HEK293 (cell line): ENCODE data around the gene DNASE2B.

ENCODE experiments used
- CTCF ChIA-PET: fragments of 350-600 bp; formaldehyde crosslinking; extraction: SDS; loops from one replicate; lab custom pipeline; 2021; ENCODE audit warnings: antibody characterized with exemption; lab: Yijun Ruan, JAX
- POLR2A ChIA-PET: fragments of 300-600 bp; formaldehyde crosslinking; extraction: SDS; loops from one replicate; lab custom pipeline; 2020; ENCODE audit warnings: antibody characterized with exemption, inconsistent platforms; lab: Yijun Ruan, JAX
- H3K27ac ChIP-seq: fragments of 200-500 bp; sonication (Bioruptor generic); 2 replicates; pipeline ENCODE4 v1.5.1; 2014; ENCODE audit warnings: low read depth, low read length, control low read depth, inconsistent platforms; ENCODE audit errors: extremely low read depth
- H3K36me3 ChIP-seq, 2 experiments: fragments of 200-500 bp in 1 of 2; sonication (Bioruptor generic) in 1 of 2; 1 replicate in 1 of 2; 2 replicates in 1 of 2; pipeline ENCODE4 v1.5.1; 2014 to 2017; ENCODE audit warnings: inconsistent platforms in 2 of 2, low read length in 2 of 2; ENCODE audit not compliant: control insufficient read depth in 2 of 2, insufficient read depth in 1 of 2
- H3K4me1 ChIP-seq: fragments of 200-500 bp; sonication (Bioruptor generic); 2 replicates; pipeline ENCODE4 v1.5.1; 2014; ENCODE audit warnings: mild to moderate bottlenecking, low read length, inconsistent platforms; ENCODE audit not compliant: control insufficient read depth, insufficient read depth
- H3K4me3 ChIP-seq: 2 replicates; pipeline ENCODE4 v1.5.1; 2011; ENCODE audit warnings: low read depth, mild to moderate bottlenecking, control low read depth, low read length, moderate library complexity
- H3K9me3 ChIP-seq: fragments of 200-500 bp; sonication (Bioruptor generic); 2 replicates; pipeline ENCODE4 v1.5.1; 2014; ENCODE audit warnings: low read depth, low read length, inconsistent platforms; ENCODE audit not compliant: control insufficient read depth, insufficient read depth
- CTCF ChIP-seq: fragments of 450-650 bp; formaldehyde crosslinking; IDR thresholded peaks from 2 replicates; pipeline ENCODE4 v1.5.1; 2016; ENCODE audit warnings: missing biosample characterization, missing genetic modification characterization
- GLIS1 ChIP-seq: fragments of 450-650 bp; formaldehyde crosslinking; IDR thresholded peaks from 2 replicates; pipeline ENCODE4 v1.5.1; 2016; ENCODE audit warnings: missing biosample characterization, missing genetic modification characterization
- IKZF3 ChIP-seq: fragments of 450-650 bp; IDR thresholded peaks from 2 replicates; pipeline ENCODE4 v1.5.0; 2018; ENCODE audit warnings: missing biosample characterization, mild to moderate bottlenecking, missing genetic modification characterization, moderate library complexity
- PRDM4 ChIP-seq: fragments of 450-650 bp; formaldehyde crosslinking; IDR thresholded peaks from 2 replicates; pipeline ENCODE4 v1.5.1; 2017; ENCODE audit warnings: missing biosample characterization, missing genetic modification characterization
- RBAK ChIP-seq: fragments of 450-650 bp; formaldehyde crosslinking; IDR thresholded peaks from 2 replicates; pipeline ENCODE4 v1.5.1; 2016; ENCODE audit warnings: missing biosample characterization, missing genetic modification characterization
- REPIN1 ChIP-seq: fragments of 450-650 bp; formaldehyde crosslinking; IDR thresholded peaks from 2 replicates; pipeline ENCODE4 v1.5.1; 2017; ENCODE audit warnings: missing biosample characterization, missing genetic modification characterization, low read depth
- ZBTB6 ChIP-seq: fragments of 450-650 bp; formaldehyde crosslinking; IDR thresholded peaks from 2 replicates; pipeline ENCODE4 v1.5.1; 2017; ENCODE audit warnings: missing biosample characterization, missing genetic modification characterization
- ZNF138 ChIP-seq: fragments of 450-650 bp; formaldehyde crosslinking; IDR thresholded peaks from 2 replicates; pipeline ENCODE4 v1.5.1; 2016; ENCODE audit warnings: missing biosample characterization, missing genetic modification characterization, borderline replicate concordance
- ZNF155 ChIP-seq: fragments of 450-650 bp; formaldehyde crosslinking; IDR thresholded peaks from 2 replicates; pipeline ENCODE4 v1.5.1; 2016; ENCODE audit warnings: missing biosample characterization, missing genetic modification characterization
- ZNF16 ChIP-seq: fragments of 450-650 bp; formaldehyde crosslinking; IDR thresholded peaks from 2 replicates; pipeline ENCODE4 v1.5.1; 2016; ENCODE audit warnings: low read depth, missing biosample characterization, missing genetic modification characterization
- ZNF202 ChIP-seq: fragments of 450-650 bp; formaldehyde crosslinking; IDR thresholded peaks from 2 replicates; pipeline ENCODE4 v1.5.1; 2016; ENCODE audit warnings: missing biosample characterization, missing genetic modification characterization, borderline replicate concordance
- ZNF23 ChIP-seq: fragments of 450-650 bp; formaldehyde crosslinking; IDR thresholded peaks from 2 replicates; pipeline ENCODE4 v1.5.1; 2016; ENCODE audit warnings: missing biosample characterization, missing genetic modification characterization, borderline replicate concordance
- ZNF324 ChIP-seq: fragments of 450-650 bp; formaldehyde crosslinking; IDR thresholded peaks from 2 replicates; pipeline ENCODE4 v1.5.1; 2016; ENCODE audit warnings: missing biosample characterization, missing genetic modification characterization
- ZNF501 ChIP-seq: fragments of 450-650 bp; formaldehyde crosslinking; IDR thresholded peaks from 2 replicates; pipeline ENCODE4 v1.5.1; 2016; ENCODE audit warnings: missing biosample characterization, missing genetic modification characterization
- ZNF510 ChIP-seq: fragments of 450-650 bp; formaldehyde crosslinking; IDR thresholded peaks from 2 replicates; pipeline ENCODE4 v1.5.1; 2018; ENCODE audit warnings: mild to moderate bottlenecking, missing genetic modification characterization, missing biosample characterization; ENCODE audit not compliant: insufficient replicate concordance
- ZNF585B ChIP-seq: fragments of 450-650 bp; formaldehyde crosslinking; IDR thresholded peaks from 2 replicates; pipeline ENCODE4 v1.5.1; 2016; ENCODE audit warnings: missing biosample characterization, missing genetic modification characterization
- ZNF596 ChIP-seq: fragments of 450-650 bp; IDR thresholded peaks from 2 replicates; pipeline ENCODE4 v1.5.0; 2018; ENCODE audit warnings: missing biosample characterization, mild to moderate bottlenecking, missing genetic modification characterization, moderate library complexity
- ZNF645 ChIP-seq: fragments of 450-650 bp; formaldehyde crosslinking; IDR thresholded peaks from 2 replicates; pipeline ENCODE4; 2016; ENCODE audit warnings: missing biosample characterization, missing genetic modification characterization
- ZNF654 ChIP-seq: fragments of 450-650 bp; formaldehyde crosslinking; IDR thresholded peaks from 2 replicates; pipeline ENCODE4 v1.5.1; 2016; ENCODE audit warnings: low read depth, missing biosample characterization, missing genetic modification characterization
- ZNF677 ChIP-seq: fragments of 450-650 bp; IDR thresholded peaks from 2 replicates; pipeline ENCODE4 v1.5.0; 2018; ENCODE audit warnings: missing biosample characterization, mild to moderate bottlenecking, missing genetic modification characterization, moderate library complexity
- ZSCAN23 ChIP-seq: fragments of 450-650 bp; formaldehyde crosslinking; IDR thresholded peaks from 2 replicates; pipeline ENCODE4 v1.5.1; 2016; ENCODE audit warnings: missing biosample characterization, missing genetic modification characterization
- TF ChIP-seq, protein P1 (sequence below): fragments of 450-650 bp; formaldehyde crosslinking; optimal IDR thresholded peaks from 2 replicates; pipeline ENCODE3; 2016; ENCODE audit warnings: missing biosample characterization, mild to moderate bottlenecking, missing genetic modification characterization
- TF ChIP-seq, protein P2 (sequence below): fragments of 450-650 bp; formaldehyde crosslinking; IDR thresholded peaks from 2 replicates; pipeline ENCODE4 v1.5.1; 2016; ENCODE audit warnings: missing biosample characterization, missing genetic modification characterization

Gene DNASE2B

DNA sequence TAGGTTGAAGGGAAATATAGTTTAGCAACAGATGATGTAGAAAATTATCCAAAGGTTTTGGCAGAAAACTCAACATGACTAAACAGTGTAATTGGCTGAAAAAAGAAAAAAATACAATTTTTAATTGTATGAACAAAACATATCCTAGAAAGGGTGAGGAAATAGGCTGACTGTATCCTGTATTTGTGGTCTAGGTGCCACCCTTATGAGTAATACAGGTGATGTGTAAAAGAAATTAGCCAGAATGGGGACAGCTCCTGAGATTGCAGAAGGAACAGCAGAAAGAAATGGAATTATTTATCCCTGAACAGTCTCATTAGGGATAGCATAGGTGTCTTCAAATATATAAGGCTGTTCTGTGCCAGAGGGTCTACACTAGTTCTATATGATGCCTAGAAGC is 24.6 kb downstream of the DNASE2B start:
- no peaks in the 10 kb centered on the region for H3K9me3 ChIP-seq
- no peak overlapping the region for H3K4me3 ChIP-seq
- POLR2A ChIA-PET: no interaction called here
- TF ChIP-seq RBAK (tag by site-specific recombination): no peak
- TF ChIP-seq ZNF202 (tag by site-specific recombination): no peak
- TF ChIP-seq PRDM4: no peak
- TF ChIP-seq ZNF16 (tag by site-specific recombination): no peak
- TF ChIP-seq, protein P1, sequence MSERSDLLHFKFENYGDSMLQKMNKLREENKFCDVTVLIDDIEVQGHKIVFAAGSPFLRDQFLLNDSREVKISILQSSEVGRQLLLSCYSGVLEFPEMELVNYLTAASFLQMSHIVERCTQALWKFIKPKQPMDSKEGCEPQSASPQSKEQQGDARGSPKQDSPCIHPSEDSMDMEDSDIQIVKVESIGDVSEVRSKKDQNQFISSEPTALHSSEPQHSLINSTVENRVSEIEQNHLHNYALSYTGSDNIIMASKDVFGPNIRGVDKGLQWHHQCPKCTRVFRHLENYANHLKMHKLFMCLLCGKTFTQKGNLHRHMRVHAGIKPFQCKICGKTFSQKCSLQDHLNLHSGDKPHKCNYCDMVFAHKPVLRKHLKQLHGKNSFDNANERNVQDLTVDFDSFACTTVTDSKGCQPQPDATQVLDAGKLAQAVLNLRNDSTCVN (tag by site-specific recombination): no peak
- no peak for TF ChIP-seq REPIN1
- TF ChIP-seq, protein P2, sequence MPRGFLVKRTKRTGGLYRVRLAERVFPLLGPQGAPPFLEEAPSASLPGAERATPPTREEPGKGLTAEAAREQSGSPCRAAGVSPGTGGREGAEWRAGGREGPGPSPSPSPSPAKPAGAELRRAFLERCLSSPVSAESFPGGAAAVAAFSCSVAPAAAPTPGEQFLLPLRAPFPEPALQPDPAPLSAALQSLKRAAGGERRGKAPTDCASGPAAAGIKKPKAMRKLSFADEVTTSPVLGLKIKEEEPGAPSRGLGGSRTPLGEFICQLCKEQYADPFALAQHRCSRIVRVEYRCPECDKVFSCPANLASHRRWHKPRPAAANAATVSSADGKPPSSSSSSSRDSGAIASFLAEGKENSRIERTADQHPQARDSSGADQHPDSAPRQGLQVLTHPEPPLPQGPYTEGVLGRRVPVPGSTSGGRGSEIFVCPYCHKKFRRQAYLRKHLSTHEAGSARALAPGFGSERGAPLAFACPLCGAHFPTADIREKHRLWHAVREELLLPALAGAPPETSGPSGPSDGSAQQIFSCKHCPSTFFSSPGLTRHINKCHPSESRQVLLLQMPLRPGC (tag by site-specific recombination): no peak
- no peak for TF ChIP-seq ZNF23
- CTCF ChIA-PET: interaction anchor here (1.5 to 1.6 kb wide), 2 partner anchors 10 to 350 kb away, joined by 8 to 9 read pairs; no protein-coding TSS in a partner anchor
- H3K27ac ChIP-seq: no peak overlapping the region
- H3K36me3 ChIP-seq: no peaks in the 10 kb centered on the region
- no peaks in the 10 kb centered on the region for H3K4me1 ChIP-seq

DNA sequence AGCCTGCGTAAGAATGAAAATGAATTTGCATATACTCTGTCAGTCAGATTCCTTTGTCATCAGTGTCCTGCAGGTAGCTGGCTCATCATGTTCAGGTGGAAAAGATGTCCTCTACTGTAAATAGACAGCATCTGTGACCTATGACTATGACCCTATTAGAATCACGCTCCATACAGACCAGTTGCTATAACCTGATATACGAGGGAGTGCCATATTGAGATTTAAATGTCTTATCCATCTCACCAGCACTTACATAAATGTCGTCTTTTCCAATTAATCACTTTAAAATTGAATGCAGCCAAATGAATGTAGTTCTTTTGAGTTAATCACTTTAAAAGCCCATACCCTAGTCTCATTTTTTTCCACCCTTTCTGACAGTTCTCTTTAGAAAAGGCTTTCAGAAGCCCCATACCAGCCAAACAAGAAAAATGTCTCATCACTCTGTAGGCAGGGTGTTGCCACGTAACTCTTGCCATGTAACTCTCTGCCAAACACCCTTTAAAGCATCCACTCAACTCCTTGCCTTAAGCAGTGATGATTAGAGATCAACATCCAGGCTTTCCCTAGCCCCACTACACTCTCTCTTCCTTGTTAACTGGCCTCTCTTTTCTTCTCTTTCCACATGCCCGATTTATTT is 26.3 kb downstream of the DNASE2B start:
- Histone ChIP-seq H3K9me3 (no peaks in the 10 kb centered on the region), H3K4me3 (no peak overlapping the region), H3K27ac (no peak overlapping the region), H3K4me1 (no peaks in the 10 kb centered on the region), H3K36me3 (no peaks in the 10 kb centered on the region)
- ChIA-PET POLR2A (no interaction called here), CTCF (interaction anchor here (0.6 to 1.6 kb wide), 3 partner anchors 9 to 348 kb away, joined by 4 to 9 read pairs (median 9); no protein-coding TSS in a partner anchor)
- TF ChIP-seq ZNF654 (tag by site-specific recombination): no peak
- no peak for TF ChIP-seq REPIN1
- no peak for TF ChIP-seq ZNF501 (tag by site-specific recombination)
- no peak for TF ChIP-seq ZBTB6
- no peak for TF ChIP-seq ZNF138 (tag by site-specific recombination)
- TF ChIP-seq IKZF3 (tag by site-specific recombination): no peak
- TF ChIP-seq ZNF585B (tag by site-specific recombination): no peak
- TF ChIP-seq ZNF596 (tag by site-specific recombination): no peak
- TF ChIP-seq ZNF645: no peak
- no peak for TF ChIP-seq ZSCAN23 (tag by site-specific recombination)
- no peak for TF ChIP-seq GLIS1
- TF ChIP-seq CTCF (tag by site-specific recombination): no peak
- TF ChIP-seq ZNF324 (tag by site-specific recombination): no peak
- no peak for TF ChIP-seq ZNF677 (tag by site-specific recombination)
- no peak for TF ChIP-seq ZNF155 (tag by site-specific recombination)
- TF ChIP-seq ZNF510 (tag by site-specific recombination): no peak
